ENCODE results near the gene PTPRT.

DNA sequence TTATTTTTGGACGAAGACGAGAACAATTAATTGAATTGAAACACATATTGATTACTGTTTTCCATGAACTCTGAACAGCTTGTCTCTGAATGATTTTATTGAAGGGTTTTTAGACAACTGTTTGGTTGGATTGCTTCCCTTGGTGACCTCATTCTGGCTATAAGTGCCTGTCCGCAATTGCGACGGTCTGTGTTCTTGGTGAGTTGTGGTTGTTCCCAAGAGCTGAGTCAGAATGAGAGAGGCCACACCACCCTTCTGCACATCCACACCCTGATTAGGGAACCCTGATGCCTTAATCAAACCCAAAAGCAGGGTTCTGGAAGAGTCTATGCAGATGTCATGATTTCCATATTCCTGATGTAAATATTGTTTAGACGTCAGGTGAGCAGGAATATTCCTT is 747.0 kb downstream of the PTPRT start:
- TF ChIP-seq EZH2 (IDR thresholded peaks at IDR 0.05) (no peak), FOXP2 (optimal IDR thresholded peaks at IDR 0.05; ENCODE audit: control extremely low read depth, extremely low read length, insufficient read depth) (no peak), POLR2AphosphoS5 (IDR thresholded peaks at IDR 0.05; ENCODE audit: borderline replicate concordance, low read depth, low read length) (no peak)
